ENCODE data around the gene HPF1.

Gene HPF1

DNA sequence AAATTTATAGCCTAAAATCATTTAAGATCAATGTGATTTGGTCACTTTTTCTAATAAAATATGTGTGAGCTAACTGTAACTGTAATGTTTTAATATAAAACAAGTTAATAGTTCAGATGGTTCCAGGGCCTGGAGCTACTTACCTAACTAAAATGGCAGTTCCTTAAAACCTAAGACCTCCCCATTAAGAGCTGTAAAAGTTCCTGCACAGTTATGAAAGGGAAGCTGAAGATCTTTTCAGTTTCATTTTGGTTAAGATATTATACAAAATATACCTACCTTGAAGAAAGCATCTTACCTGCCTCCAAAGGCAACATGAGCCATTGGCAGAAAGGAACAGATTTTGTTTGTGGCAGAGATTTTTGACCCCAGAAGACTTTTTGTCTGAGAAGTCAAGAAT, 30.1 kb downstream of the HPF1 start:
- Histone ChIP-seq H3K27me3 (no peaks in the 10 kb centered on the region), H3K4me3 (ENCODE audit: low read depth in 1 of 2, low read length in 1 of 2) (no peak overlapping the region), H3K36me3 (peaks cover 48% of the 10 kb centered on the region), H3K9me3 (no peaks in the 10 kb centered on the region), H3K27ac (no peak overlapping the region), H3K4me1 (ENCODE audit: control insufficient read depth in 1 of 2, insufficient read depth in 1 of 2, low read depth in 1 of 2, low read length in 1 of 2) (no peaks in the 10 kb centered on the region)
- TF ChIP-seq, protein P1, sequence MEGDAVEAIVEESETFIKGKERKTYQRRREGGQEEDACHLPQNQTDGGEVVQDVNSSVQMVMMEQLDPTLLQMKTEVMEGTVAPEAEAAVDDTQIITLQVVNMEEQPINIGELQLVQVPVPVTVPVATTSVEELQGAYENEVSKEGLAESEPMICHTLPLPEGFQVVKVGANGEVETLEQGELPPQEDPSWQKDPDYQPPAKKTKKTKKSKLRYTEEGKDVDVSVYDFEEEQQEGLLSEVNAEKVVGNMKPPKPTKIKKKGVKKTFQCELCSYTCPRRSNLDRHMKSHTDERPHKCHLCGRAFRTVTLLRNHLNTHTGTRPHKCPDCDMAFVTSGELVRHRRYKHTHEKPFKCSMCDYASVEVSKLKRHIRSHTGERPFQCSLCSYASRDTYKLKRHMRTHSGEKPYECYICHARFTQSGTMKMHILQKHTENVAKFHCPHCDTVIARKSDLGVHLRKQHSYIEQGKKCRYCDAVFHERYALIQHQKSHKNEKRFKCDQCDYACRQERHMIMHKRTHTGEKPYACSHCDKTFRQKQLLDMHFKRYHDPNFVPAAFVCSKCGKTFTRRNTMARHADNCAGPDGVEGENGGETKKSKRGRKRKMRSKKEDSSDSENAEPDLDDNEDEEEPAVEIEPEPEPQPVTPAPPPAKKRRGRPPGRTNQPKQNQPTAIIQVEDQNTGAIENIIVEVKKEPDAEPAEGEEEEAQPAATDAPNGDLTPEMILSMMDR (IDR thresholded peaks at IDR 0.05): no peak

DNA sequence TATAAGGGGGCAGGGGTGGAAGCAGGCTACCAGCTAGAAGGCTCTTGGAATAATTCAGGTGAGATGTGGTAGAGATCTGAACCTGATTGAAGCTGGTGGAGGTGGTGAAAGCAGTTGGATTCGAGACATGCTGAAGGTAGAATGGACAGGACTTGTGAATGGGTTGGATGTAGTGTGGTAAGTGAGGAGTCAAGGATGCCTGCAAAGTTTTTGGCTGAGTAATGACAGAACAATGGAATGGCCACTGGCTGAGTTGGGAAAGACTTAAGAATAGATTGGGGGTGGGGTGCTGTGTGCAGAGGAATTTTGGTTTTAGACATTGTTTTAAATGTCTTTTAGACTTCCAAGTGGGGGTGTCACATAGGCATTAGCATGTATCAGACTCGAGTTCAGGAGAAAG, 33.5 kb downstream of the HPF1 start:
- TF ChIP-seq, protein P1 (IDR thresholded peaks at IDR 0.05): no peak
- Histone ChIP-seq H3K27me3 (no peaks in the 10 kb centered on the region), H3K4me1 (ENCODE audit: control insufficient read depth in 1 of 2, insufficient read depth in 1 of 2, low read depth in 1 of 2, low read length in 1 of 2) (no peaks in the 10 kb centered on the region), H3K4me3 (ENCODE audit: low read depth in 1 of 2, low read length in 1 of 2) (no peak overlapping the region), H3K27ac (no peak overlapping the region), H3K36me3 (peaks cover 22% of the 10 kb centered on the region), H3K9me3 (no peaks in the 10 kb centered on the region)

DNA sequence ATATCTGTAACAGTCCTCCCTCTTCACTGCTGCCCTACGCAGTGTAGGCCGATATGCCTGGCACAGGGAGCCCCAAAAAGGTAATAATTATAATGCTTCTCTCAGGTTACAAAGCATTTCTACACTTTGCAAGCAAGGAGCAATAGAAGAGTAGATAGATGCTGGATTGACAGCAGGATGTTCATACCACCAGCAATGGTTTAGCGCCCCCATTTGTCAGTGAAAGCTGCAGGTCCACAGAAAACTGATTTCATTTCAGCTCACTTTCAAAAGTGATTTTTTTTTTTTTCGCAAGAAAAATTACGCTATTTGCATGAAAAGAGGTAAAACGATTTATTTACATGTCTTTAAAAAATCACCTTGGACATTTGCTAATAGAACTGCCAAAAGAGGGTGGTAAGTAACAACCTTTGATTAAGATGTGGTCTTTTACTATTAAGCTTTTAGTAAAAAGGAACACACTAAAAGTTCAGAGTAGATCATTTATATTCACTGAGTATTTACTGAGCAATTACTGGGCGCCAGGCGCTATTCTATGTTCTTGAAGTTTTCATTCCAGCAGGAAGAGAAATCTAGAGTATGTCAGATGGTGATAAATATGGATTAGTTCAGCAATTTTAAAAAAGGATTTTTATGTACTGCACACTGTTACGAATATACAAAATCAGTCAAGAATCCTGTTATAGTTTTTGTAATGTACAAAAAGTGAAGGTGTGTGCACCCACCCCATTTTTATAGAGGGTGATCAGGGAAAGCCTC, 34.4 kb downstream of the HPF1 start:
- H3K9me3 ChIP-seq: no peaks in the 10 kb centered on the region
- H3K27ac ChIP-seq: no peak overlapping the region
- peaks cover 13% of the 10 kb centered on the region for H3K36me3 ChIP-seq
- TF ChIP-seq, protein P1 (IDR thresholded peaks at IDR 0.05): no peak
- H3K4me1 ChIP-seq (ENCODE audit: control insufficient read depth in 1 of 2, insufficient read depth in 1 of 2, low read depth in 1 of 2, low read length in 1 of 2): no peaks in the 10 kb centered on the region
- H3K4me3 ChIP-seq (ENCODE audit: low read depth in 1 of 2, low read length in 1 of 2): no peak overlapping the region
- H3K27me3 ChIP-seq: no peaks in the 10 kb centered on the region

DNA sequence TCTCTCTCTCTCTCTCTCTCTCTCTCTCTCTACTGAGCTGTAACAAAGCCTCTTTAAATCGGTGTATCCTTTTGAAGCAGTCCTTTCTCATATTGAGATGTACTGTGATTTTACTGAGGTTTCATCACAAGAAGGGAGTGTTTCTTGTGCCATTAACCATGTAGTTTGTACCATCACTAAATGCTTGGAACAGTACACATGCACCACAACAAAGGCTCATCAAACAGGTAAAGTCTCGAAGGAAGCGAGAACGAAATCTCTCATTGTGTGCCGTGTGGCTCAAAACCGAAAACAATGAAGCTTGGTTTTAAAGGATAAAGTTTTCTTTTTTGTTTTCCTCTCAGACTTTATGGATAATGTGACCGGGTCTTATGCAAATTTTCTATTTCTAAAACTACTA, 37.2 kb downstream of the HPF1 start:
- TF ChIP-seq, protein P1 (IDR thresholded peaks at IDR 0.05): no peak
- Histone ChIP-seq H3K27me3 (no peaks in the 10 kb centered on the region), H3K27ac (no peak overlapping the region), H3K36me3 (peaks cover 4% of the 10 kb centered on the region), H3K4me3 (ENCODE audit: low read depth in 1 of 2, low read length in 1 of 2) (no peak overlapping the region), H3K4me1 (ENCODE audit: control insufficient read depth in 1 of 2, insufficient read depth in 1 of 2, low read depth in 1 of 2, low read length in 1 of 2) (no peaks in the 10 kb centered on the region), H3K9me3 (no peaks in the 10 kb centered on the region)

DNA sequence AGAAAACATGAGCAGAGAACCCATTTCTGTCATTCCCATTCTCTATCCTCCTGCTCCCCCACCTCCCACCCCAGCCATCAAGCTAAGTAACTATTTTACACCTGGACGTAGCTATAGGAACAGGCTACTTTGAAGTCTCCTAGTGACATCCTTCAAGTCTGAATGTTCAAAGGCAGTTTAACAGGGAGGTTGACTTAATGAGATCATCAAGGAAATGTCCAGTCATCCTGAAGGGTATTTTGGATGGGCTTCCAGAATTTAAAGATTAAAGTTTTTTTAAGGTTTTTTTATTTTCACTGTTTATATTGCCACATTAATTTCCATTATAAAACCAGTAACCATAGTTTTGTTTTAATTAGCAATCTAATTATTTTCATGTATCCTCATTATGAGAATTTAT, 41.1 kb downstream of the HPF1 start:
- peaks cover 14% of the 10 kb centered on the region for H3K36me3 ChIP-seq
- H3K9me3 ChIP-seq: no peaks in the 10 kb centered on the region
- no peaks in the 10 kb centered on the region for H3K4me1 ChIP-seq (ENCODE audit: control insufficient read depth in 1 of 2, insufficient read depth in 1 of 2, low read depth in 1 of 2, low read length in 1 of 2)
- TF ChIP-seq, protein P1 (IDR thresholded peaks at IDR 0.05): no peak
- H3K4me3 ChIP-seq (ENCODE audit: low read depth in 1 of 2, low read length in 1 of 2): no peak overlapping the region
- H3K27me3 ChIP-seq: no peaks in the 10 kb centered on the region
- H3K27ac ChIP-seq: no peak overlapping the region

Measured in neutrophil (primary cell).